HepG2 (cell line): ENCODE data around the gene SRF. TPM values are rescaled to one million over a fixed set of nuclear protein-coding genes. Genes with fewer than 3 reads are reported as not detected.

Experiments used
- AGO1 ChIP-seq: fragments of 200-400 bp; formaldehyde crosslinking; IDR thresholded peaks from 2 replicates; pipeline ENCODE4 v1.6.1; 2017; ENCODE audit warnings: mild to moderate bottlenecking, low read depth, low read length, moderate library complexity; ENCODE audit not compliant: poor library complexity, severe bottlenecking
- AHR ChIP-seq: IDR thresholded peaks from 2 replicates; pipeline ENCODE4 v1.6.1; 2018; ENCODE audit warnings: missing genetic modification reagents, missing compliant biosample characterization
- CAMTA2 ChIP-seq: sonication (generic); formaldehyde crosslinking; IDR thresholded peaks from 2 replicates; pipeline ENCODE4 v1.4.0; 2020; ENCODE audit warnings: mild to moderate bottlenecking, missing genetic modification reagents, borderline replicate concordance
- ESRRA ChIP-seq: sonication (generic); formaldehyde crosslinking; IDR thresholded peaks from 2 replicates; pipeline ENCODE4 v1.5.1; 2020; ENCODE audit warnings: mild to moderate bottlenecking, low read depth, missing genetic modification reagents
- HNF1B ChIP-seq: sonication (generic); formaldehyde crosslinking; IDR thresholded peaks from 2 replicates; pipeline ENCODE4 v1.5.1; 2020; ENCODE audit warnings: mild to moderate bottlenecking, moderate library complexity, missing genetic modification reagents
- ISL2 ChIP-seq: sonication (generic); formaldehyde crosslinking; IDR thresholded peaks from 2 replicates; pipeline ENCODE4 v1.5.0; 2020; ENCODE audit warnings: missing genetic modification reagents
- MEF2D ChIP-seq: sonication (generic); formaldehyde crosslinking; IDR thresholded peaks from 2 replicates; pipeline ENCODE4 v1.5.1; 2020; ENCODE audit warnings: mild to moderate bottlenecking, missing genetic modification reagents
- MYC ChIP-seq: sonication (generic); formaldehyde crosslinking; IDR thresholded peaks from 2 replicates; pipeline ENCODE4 v1.9.0; 2021; ENCODE audit warnings: missing genetic modification reagents, borderline replicate concordance
- RERE ChIP-seq: IDR thresholded peaks from 2 replicates; pipeline ENCODE4 v1.6.1; 2016; ENCODE audit warnings: low read depth, missing genetic modification reagents, missing compliant biosample characterization
- SCMH1 ChIP-seq: sonication (generic); formaldehyde crosslinking; IDR thresholded peaks from 2 replicates; pipeline ENCODE4 v1.9.0; 2021; ENCODE audit warnings: missing genetic modification reagents, mild to moderate bottlenecking, borderline replicate concordance
- SNAPC2 ChIP-seq: sonication (generic); formaldehyde crosslinking; IDR thresholded peaks from 2 replicates; pipeline ENCODE4 v1.8.1; 2022; ENCODE audit warnings: mild to moderate bottlenecking, missing genetic modification reagents
- THYN1 ChIP-seq: sonication (generic); formaldehyde crosslinking; IDR thresholded peaks from 2 replicates; pipeline ENCODE4 v1.8.1; 2023; ENCODE audit warnings: low read depth, mild to moderate bottlenecking, moderate library complexity, missing genetic modification reagents, borderline replicate concordance
- ZFY ChIP-seq: sonication (generic); formaldehyde crosslinking; IDR thresholded peaks from 2 replicates; pipeline ENCODE4 v1.4.0; 2020; ENCODE audit warnings: missing genetic modification reagents
- ZNF253 ChIP-seq: sonication (generic); formaldehyde crosslinking; IDR thresholded peaks from 2 replicates; pipeline ENCODE4 v1.8.0; 2022; ENCODE audit warnings: mild to moderate bottlenecking, missing genetic modification reagents, borderline replicate concordance
- ZNF34 ChIP-seq: sonication (generic); formaldehyde crosslinking; IDR thresholded peaks from 2 replicates; pipeline ENCODE4 v1.4.0; 2020; ENCODE audit warnings: mild to moderate bottlenecking, missing genetic modification reagents, borderline replicate concordance
- ZNF558 ChIP-seq: sonication (generic); formaldehyde crosslinking; IDR thresholded peaks from 2 replicates; pipeline ENCODE4 v1.9.0; 2022; ENCODE audit warnings: mild to moderate bottlenecking, missing genetic modification reagents, borderline replicate concordance
- ZNF569 ChIP-seq: sonication (generic); formaldehyde crosslinking; IDR thresholded peaks from 2 replicates; pipeline ENCODE4 v1.5.0; 2020; ENCODE audit warnings: mild to moderate bottlenecking, missing genetic modification reagents, moderate library complexity, borderline replicate concordance
- ZNF670 ChIP-seq: sonication (generic); formaldehyde crosslinking; IDR thresholded peaks from 2 replicates; pipeline ENCODE4 v1.8.0; 2022; ENCODE audit warnings: mild to moderate bottlenecking, missing genetic modification reagents, borderline replicate concordance
- ZNF770 ChIP-seq: sonication (generic); formaldehyde crosslinking; IDR thresholded peaks from 2 replicates; pipeline ENCODE4 v1.5.0; 2020; ENCODE audit warnings: mild to moderate bottlenecking, missing genetic modification reagents
- ZNF772 ChIP-seq: sonication (generic); formaldehyde crosslinking; IDR thresholded peaks from 2 replicates; pipeline ENCODE4 v1.5.0; 2020; ENCODE audit warnings: mild to moderate bottlenecking, missing genetic modification reagents
- polyA plus RNA-seq, 8 experiments: library from polyadenylated mRNA; depleted of rRNA in 3 of 8; stranded (reverse) in 7 of 8; unstranded in 1 of 8; fragments of >200 nt; fragmentation: Illumina TruSeq in 4 of 8; extraction: Trizol in 4 of 8; gene quantifications; 2 replicates each; pipeline versions ENCODE4 v1.2.1 to v1.2.3, GENCODE V29; 2011 to 2016; ENCODE audit warnings: low read depth in 4 of 8, missing spikeins in 1 of 8, mixed read lengths in 1 of 8; ENCODE audit not compliant: insufficient read depth in 1 of 8
- total RNA-seq, 5 experiments: library from RNA; depleted of rRNA; stranded (reverse); fragments of >200 nt; fragmentation: Illumina TruSeq; extraction: Trizol; gene quantifications; 2 replicates each; pipeline ENCODE4 v1.2.3, GENCODE V29; 2016; ENCODE audit warnings: low read depth in 1 of 5

Gene SRF
- total and polyA plus RNA-seq, 2 of the 13 experiments (the other 11 are each of a cell fraction or from before 2014, with no cell fraction given): 25.5 to 44.1 TPM

GRCh38 chr6:43228951-43229802 is 58.1 kb downstream of the SRF start, which contains the start of gene DNPH1 (continued):
- TF ChIP-seq RERE (CRISPR knock-in tag): no peak
- peak; percentile 92 for TF ChIP-seq SNAPC2
- TF ChIP-seq CAMTA2 (CRISPR knock-in tag): no peak; the same call in 1 of the 2 replicates
- TF ChIP-seq ZNF253 (CRISPR knock-in tag): peak; percentile 66; the same call in 1 of the 2 replicates
- no peak for TF ChIP-seq THYN1 (CRISPR knock-in tag)
- no peak for TF ChIP-seq ZNF34
- TF ChIP-seq AHR (CRISPR knock-in tag): no peak; the same call in 1 of the 2 replicates
- peak; percentile 21; the same call in 1 of the 2 replicates for TF ChIP-seq ZNF558
- peak; percentile 60 for TF ChIP-seq ISL2 (CRISPR knock-in tag)
- TF ChIP-seq MYC (CRISPR knock-in tag): peak; percentile 97
- no peak for TF ChIP-seq ZNF670 (CRISPR knock-in tag)
- no peak for TF ChIP-seq MEF2D
- peak; percentile 80; the same call in 1 of the 2 replicates for TF ChIP-seq ZNF772 (CRISPR knock-in tag)
- no peak for TF ChIP-seq SCMH1
- TF ChIP-seq AGO1: no peak
- peak; percentile 75; the same call in 1 of the 2 replicates for TF ChIP-seq ESRRA (CRISPR knock-in tag)
- peak; percentile 98 for TF ChIP-seq ZFY
- TF ChIP-seq ZNF770 (CRISPR knock-in tag): peak; percentile 69
- TF ChIP-seq ZNF569 (CRISPR knock-in tag): no peak
- peak; percentile 51; the same call in 1 of the 2 replicates for TF ChIP-seq HNF1B (CRISPR knock-in tag)
